K562 (cell line): ENCODE results near the gene MYBPHL. TPM values are rescaled to one million over a fixed set of nuclear protein-coding genes. Genes with fewer than 3 reads are reported as not detected.

Experiments used
- ATAC-seq: fragments of 200-7000 bp; cut with Tn5 transposase; 3 replicates; pipeline ENCODE4 v1.9.1; 2020; ENCODE audit warnings: moderate library complexity
- BruUV-seq: library from RNA; stranded (reverse); fragments of 400-500 nt; replicated peaks from 2 replicates; lab custom pipeline; 2021; lab: Mats Ljungman, UMichigan
- CTCF ChIA-PET: fragments of 300-600 bp; formaldehyde crosslinking; extraction: SDS; loops from one replicate; lab custom pipeline; 2021; ENCODE audit warnings: low intra/inter-chr PET ratio; lab: Yijun Ruan, JAX
- POLR2A ChIA-PET: fragments of 300-600, 350-650 bp; sonication (Branson Sonifier 250); formaldehyde crosslinking; extraction: SDS; loops from one replicate; lab custom pipeline; 2021; ENCODE audit warnings: antibody characterized with exemption, inconsistent platforms; lab: Yijun Ruan, JAX
- DNase-seq, 4 experiments: peaks; one replicate each; pipeline versions ENCODE4 v3.0.0 to v3.0.0-alpha.2; 2011 to 2018; ENCODE audit warnings: low spot score in 3 of 4, mixed read lengths in 3 of 4; ENCODE audit errors: extremely low read depth in 1 of 4
- FAIRE-seq: peaks from 2 replicates; lab custom pipeline; 2011; peaks lifted over from hg19 to GRCh38; lab: Jason Lieb, UNC
- H2AFZ ChIP-seq: 2 replicates; pipeline ENCODE4 v1.6.0; 2011; ENCODE audit warnings: low read depth, low read length, control low read depth, inconsistent platforms
- H3K27ac ChIP-seq: fragments of 200-600 bp; 3 replicates; pipeline ENCODE4 v1.8.0; 2011; ENCODE audit warnings: low read depth, mild to moderate bottlenecking, control low read depth, inconsistent platforms, low read length, moderate library complexity, mixed read lengths; ENCODE audit errors: extremely low read depth
- H3K27me3 ChIP-seq, 2 experiments: fragments of 300-600 bp in 1 of 2; 2 replicates in 1 of 2; 3 replicates in 1 of 2; pipeline versions ENCODE4 v1.6.0 to v1.8.0; 2011; ENCODE audit warnings: inconsistent platforms in 2 of 2, low read length in 2 of 2, mild to moderate bottlenecking in 1 of 2, mixed read lengths in 1 of 2, moderate library complexity in 1 of 2; ENCODE audit not compliant: control insufficient read depth in 2 of 2, insufficient read depth in 2 of 2
- H3K36me3 ChIP-seq: fragments of 300-600 bp; 3 replicates; pipeline ENCODE4 v1.8.0; 2011; ENCODE audit warnings: mild to moderate bottlenecking, low read length, inconsistent platforms; ENCODE audit not compliant: control insufficient read depth, insufficient read depth
- H3K4me1 ChIP-seq, 2 experiments: fragments of 200-600 bp in 1 of 2; replicated peaks in 1 of 2; 2 replicates in 1 of 2; 3 replicates in 1 of 2; pipeline versions ENCODE4 v1.5.1 to v1.8.0; 2011; ENCODE audit warnings: inconsistent platforms in 2 of 2, low read length in 2 of 2, mild to moderate bottlenecking in 1 of 2, mixed read lengths in 1 of 2, moderate library complexity in 1 of 2; ENCODE audit not compliant: control insufficient read depth in 2 of 2, insufficient read depth in 2 of 2
- H3K4me2 ChIP-seq: 2 replicates; pipeline ENCODE4 v1.6.1; 2011; ENCODE audit warnings: low read length, control low read depth, inconsistent platforms, mixed read lengths; ENCODE audit not compliant: insufficient read depth
- H3K4me3 ChIP-seq: fragments of 200-600 bp; sonication (generic), shearing (Covaris generic); 2 replicates; pipeline ENCODE4 v1.5.1; 2016; ENCODE audit warnings: control low read depth, inconsistent platforms
- H3K79me2 ChIP-seq: fragments of 200-600 bp; 3 replicates; pipeline ENCODE4 v1.8.0; 2011; ENCODE audit warnings: low read length, inconsistent platforms; ENCODE audit not compliant: control insufficient read depth, insufficient read depth
- H3K9ac ChIP-seq, 2 experiments: 2 replicates each; pipeline versions ENCODE4 v1.6.0 to v1.6.1; 2011; ENCODE audit warnings: low read depth in 2 of 2, low read length in 2 of 2, control low read depth in 1 of 2, inconsistent platforms in 1 of 2, mild to moderate bottlenecking in 1 of 2, mixed read lengths in 1 of 2; ENCODE audit not compliant: insufficient read depth in 1 of 2
- H3K9me1 ChIP-seq: one replicate; pipeline ENCODE4 v1.6.0; 2011; ENCODE audit warnings: inconsistent platforms, mild to moderate bottlenecking, low read length, moderate library complexity; ENCODE audit not compliant: control insufficient read depth, insufficient read depth
- H3K9me3 ChIP-seq: replicated peaks from 2 replicates; pipeline ENCODE4 v1.5.1; 2011; ENCODE audit warnings: low read depth, low read length, inconsistent platforms; ENCODE audit not compliant: control insufficient read depth, insufficient read depth
- H4K20me1 ChIP-seq: replicated peaks from 2 replicates; pipeline ENCODE4 v1.6.1; 2011; ENCODE audit warnings: low read length, inconsistent platforms, mixed read lengths; ENCODE audit not compliant: control insufficient read depth, insufficient read depth
- DDX20 ChIP-seq: fragments of 450-650 bp; IDR thresholded peaks from 2 replicates; pipeline ENCODE4 v1.6.1; 2016; ENCODE audit warnings: missing genetic modification characterization, low read depth, mild to moderate bottlenecking, missing compliant biosample characterization, moderate library complexity
- FIP1L1 ChIP-seq: fragments of 200-400 bp; formaldehyde crosslinking; IDR thresholded peaks from 2 replicates; pipeline ENCODE4 v1.6.1; 2018; ENCODE audit warnings: mild to moderate bottlenecking, low read depth, low read length; ENCODE audit not compliant: poor library complexity, severe bottlenecking
- HSF4 ChIP-seq: fragments of 250-450 bp; sonication (Bioruptor Pico); IDR thresholded peaks from 2 replicates; pipeline ENCODE4 v2.1.2; 2022; ENCODE audit warnings: mild to moderate bottlenecking, moderate library complexity, borderline replicate concordance
- ILK ChIP-seq: fragments of 450-650 bp; IDR thresholded peaks from 2 replicates; pipeline ENCODE4 v1.6.1; 2016; ENCODE audit warnings: missing genetic modification characterization, low read depth, mild to moderate bottlenecking, missing compliant biosample characterization, moderate library complexity, borderline replicate concordance
- KLF6 ChIP-seq: fragments of 250-450 bp; sonication (Bioruptor Pico); IDR thresholded peaks from 2 replicates; pipeline ENCODE4 v1.4.0; 2020; ENCODE audit warnings: mild to moderate bottlenecking, moderate library complexity, borderline replicate concordance
- MIER1 ChIP-seq: fragments of 450-650 bp; IDR thresholded peaks from 2 replicates; pipeline ENCODE4 v1.6.1; 2016; ENCODE audit warnings: antibody characterized with exemption, mild to moderate bottlenecking, low read depth
- TAL1 ChIP-seq: fragments of 450-650 bp; IDR thresholded peaks from 2 replicates; pipeline ENCODE4 v1.6.1; 2016; ENCODE audit warnings: mild to moderate bottlenecking
- ZNF146 ChIP-seq: IDR thresholded peaks from one replicate; pipeline ENCODE4 v1.6.1; 2018; ENCODE audit warnings: missing compliant biosample characterization; ENCODE audit not compliant: unreplicated experiment
- ZNF184 ChIP-seq: sonication (generic); formaldehyde crosslinking; IDR thresholded peaks from 2 replicates; pipeline ENCODE4 v1.5.0; 2020; ENCODE audit warnings: missing genetic modification reagents
- ZNF217 ChIP-seq: sonication (generic); formaldehyde crosslinking; IDR thresholded peaks from 2 replicates; pipeline ENCODE4 v1.8.0; 2022; ENCODE audit warnings: mild to moderate bottlenecking, missing genetic modification reagents
- ZNF232 ChIP-seq: sonication (generic); formaldehyde crosslinking; IDR thresholded peaks from 2 replicates; pipeline ENCODE4 v1.8.0; 2022; ENCODE audit warnings: mild to moderate bottlenecking, missing genetic modification reagents
- WGBS: fragments of 100-300 bp; shearing (Covaris generic); methylation state at CpG from one replicate; pipeline ENCODE4 v1.1.6; 2016; ENCODE audit warnings: low coverage, mixed read lengths; ENCODE audit not compliant: insufficient coverage; ENCODE audit errors: missing lambda C conversion rate; 5-methylcytosine and 5-hydroxymethylcytosine counted together
- in situ Hi-C: fragments of 300-500 bp; cut with MboI; formaldehyde crosslinking; loops from 4 replicates; pipeline ENCODE4 v1.15.0; 2018; ENCODE audit warnings: inconsistent platforms, mixed read lengths
- intact Hi-C: fragments of 100-400 bp; cut with micrococcal nuclease; formaldehyde crosslinking; loops from 2 replicates; pipeline ENCODE4 v1.14.2; 2022
- polyA plus RNA-seq, 8 experiments: library from polyadenylated mRNA; depleted of rRNA in 4 of 8; stranded (reverse) in 5 of 8; unstranded in 3 of 8; fragments of >200 nt; fragmentation: Nextera tagmentation in 2 of 8; fragmentation: Illumina TruSeq in 1 of 8; extraction: Ambion mirVana in 2 of 8; extraction: Trizol in 1 of 8; gene quantifications; 2 replicates each; pipeline versions ENCODE4 v1.2.1 to v1.2.3, GENCODE V29; 2011 to 2014; ENCODE audit warnings: inconsistent platforms in 1 of 8, missing spikeins in 1 of 8
- total RNA-seq, 7 experiments: library from RNA; depleted of rRNA in 6 of 7; stranded (reverse); fragments of >200 nt in 6 of 7; fragmentation: Illumina TruSeq in 2 of 7; extraction: Trizol in 2 of 7; gene quantifications; 2 replicates each; pipeline versions ENCODE4 v1.2.1 to v1.2.3, GENCODE V29; 2011 to 2021; ENCODE audit warnings: low replicate concordance in 1 of 7
- TF ChIP-seq, protein P1 (sequence below): fragments of 450-650 bp; conservative IDR thresholded peaks from 2 replicates; pipeline ENCODE4 v1.6.1; 2016; ENCODE audit warnings: missing genetic modification characterization, low read depth, mild to moderate bottlenecking, missing compliant biosample characterization, moderate library complexity
- TF ChIP-seq, protein P2 (sequence below): fragments of 250-450 bp; sonication (Bioruptor Pico); IDR thresholded peaks from 2 replicates; pipeline ENCODE4 v1.5.1; 2021; ENCODE audit warnings: mild to moderate bottlenecking
- TF ChIP-seq, protein P3 (sequence below): sonication (generic); formaldehyde crosslinking; IDR thresholded peaks from 2 replicates; pipeline ENCODE4 v1.8.1; 2022; ENCODE audit warnings: missing genetic modification reagents

The MYBPHL gene
- total and polyA plus RNA-seq, 9 of the 15 experiments (the other 6 are each of a cell fraction or from before 2014, with no cell fraction given), result 0.20 to 1.9 (median 0.33) TPM

DNA sequence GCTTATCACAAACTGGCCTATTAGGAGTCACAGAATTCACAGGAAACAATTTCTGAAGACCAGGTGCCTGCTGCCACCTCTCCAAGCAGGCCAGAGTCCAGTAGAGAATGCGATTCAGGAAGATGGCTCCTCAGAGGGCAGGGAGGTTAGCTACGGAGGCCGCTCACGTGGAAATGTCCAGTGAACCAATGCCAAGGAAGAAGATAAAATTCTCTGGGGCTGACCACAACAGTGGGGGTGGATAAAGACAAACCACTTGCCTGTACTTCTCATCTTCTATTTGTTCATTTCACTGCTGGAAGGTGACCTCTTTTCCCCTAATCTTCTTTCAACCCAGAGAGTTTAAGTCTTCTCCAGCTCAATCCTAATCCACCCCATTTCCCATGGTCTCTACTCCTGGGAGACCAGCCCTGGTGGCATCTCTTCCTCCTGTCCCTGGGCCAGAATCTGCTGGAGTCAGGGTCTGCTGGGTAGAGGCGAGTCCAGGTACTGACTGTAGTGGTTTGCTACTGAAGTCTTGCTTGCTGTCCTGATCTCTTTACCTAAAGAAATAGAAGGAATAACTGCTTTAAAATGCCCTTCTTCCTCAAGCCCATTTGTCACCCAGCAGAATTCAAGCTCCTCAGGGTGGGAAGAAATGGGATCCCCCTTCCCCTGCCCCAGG is 27.1 kb downstream of the MYBPHL start (continued):
- TF ChIP-seq, protein P1, sequence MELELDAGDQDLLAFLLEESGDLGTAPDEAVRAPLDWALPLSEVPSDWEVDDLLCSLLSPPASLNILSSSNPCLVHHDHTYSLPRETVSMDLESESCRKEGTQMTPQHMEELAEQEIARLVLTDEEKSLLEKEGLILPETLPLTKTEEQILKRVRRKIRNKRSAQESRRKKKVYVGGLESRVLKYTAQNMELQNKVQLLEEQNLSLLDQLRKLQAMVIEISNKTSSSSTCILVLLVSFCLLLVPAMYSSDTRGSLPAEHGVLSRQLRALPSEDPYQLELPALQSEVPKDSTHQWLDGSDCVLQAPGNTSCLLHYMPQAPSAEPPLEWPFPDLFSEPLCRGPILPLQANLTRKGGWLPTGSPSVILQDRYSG, result 0 out of 2 replicates have a peak, but pooled peaks have one; percentile 33
- TF ChIP-seq KLF6 (CRISPR knock-in tag) (no peak), DDX20 (tag) (0 out of 2 replicates have a peak, but pooled peaks have one; percentile 40), ZNF184 (CRISPR knock-in tag) (no peak)

DNA sequence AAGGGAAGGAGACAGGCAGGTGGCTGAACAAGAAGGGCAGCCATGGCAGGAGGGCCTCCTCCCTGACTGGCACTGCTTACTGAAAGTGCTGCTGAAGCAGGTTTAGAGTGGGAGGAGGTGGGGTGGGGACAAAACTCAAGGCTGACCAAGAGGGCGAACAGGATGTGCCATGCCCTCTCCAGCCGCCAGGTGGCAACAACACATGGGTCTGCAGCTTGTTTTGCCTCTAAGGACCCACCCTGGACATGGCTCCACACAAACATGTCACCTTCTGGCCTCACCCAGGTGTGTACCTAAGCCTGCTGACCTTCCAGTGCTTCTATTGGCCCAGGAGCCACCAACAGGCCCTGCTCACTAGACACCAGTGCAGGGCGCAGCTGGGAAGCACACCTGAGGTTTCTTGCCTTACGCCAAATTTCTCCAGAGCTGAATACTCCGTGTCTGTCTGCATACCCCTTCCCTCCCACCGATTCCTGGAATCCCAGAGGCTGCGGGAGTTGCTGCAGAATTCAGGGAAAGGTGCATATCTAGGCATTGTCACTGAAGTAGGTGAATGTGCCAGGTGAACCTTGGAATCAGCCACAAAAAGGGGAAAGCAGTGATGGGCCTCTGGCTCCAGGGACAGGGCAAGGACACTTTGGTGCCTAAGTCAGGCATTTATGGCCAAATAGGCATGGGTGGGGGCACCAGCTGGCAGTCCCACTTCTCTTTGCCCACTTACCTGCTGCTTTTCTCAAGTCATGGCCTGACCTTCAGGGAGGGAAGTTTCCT is 29.2 kb downstream of the MYBPHL start:
- H3K9me1 ChIP-seq, result no peaks in the 10 kb centered on the region
- 36% methylated on average over 7 of the region's 7 CpGs for WGBS
- H2AFZ ChIP-seq, result peak overlapping the region; percentile 78
- H3K36me3 ChIP-seq, result peaks cover 44% of the 10 kb centered on the region; the same call in 2 of the 3 replicates
- ATAC-seq (peak; percentile 90), FAIRE-seq (peak; percentile 96), DNase-seq (peak; percentile 91 to 94 (median 92))
- H3K27ac ChIP-seq, result peak overlapping the region; percentile 51
- in situ Hi-C loops, result no loop called here
- peaks cover 63 to 65% of the 10 kb centered on the region in 2 experiments for H3K4me1 ChIP-seq
- no peaks in the 10 kb centered on the region for H3K27me3 ChIP-seq
- intact Hi-C loops, result loop anchor here (1.0 to 5.0 kb wide), 3 partner anchors 122 to 255 kb away; partner anchors contain the start of gene CYB561D1
- ChIA-PET POLR2A (interaction anchor here (0.6 to 2.1 kb wide), 10 partner anchors 10 to 123 kb away, joined by 3 to 8 read pairs (median 4); partner anchors contain the start of gene SORT1), CTCF (interaction anchor here (0.6 to 3.9 kb wide), 5 partner anchors 28 to 318 kb away, joined by 3 to 51 read pairs (median 4); partner anchors contain the start of gene SORT1)
- peaks cover 4% of the 10 kb centered on the region; the same call in 1 of the 2 replicates for H4K20me1 ChIP-seq
- H3K4me2 ChIP-seq, result peak overlapping the region; percentile 37
- no TSS peak for BruUV-seq
- H3K79me2 ChIP-seq, result peaks cover 16% of the 10 kb centered on the region
- no peaks in the 10 kb centered on the region for H3K9me3 ChIP-seq
- peak overlapping the region; percentile 21 to 63; a peak in 2 of 4 replicates for H3K9ac ChIP-seq
- no peak overlapping the region for H3K4me3 ChIP-seq
- TF ChIP-seq, protein P2, sequence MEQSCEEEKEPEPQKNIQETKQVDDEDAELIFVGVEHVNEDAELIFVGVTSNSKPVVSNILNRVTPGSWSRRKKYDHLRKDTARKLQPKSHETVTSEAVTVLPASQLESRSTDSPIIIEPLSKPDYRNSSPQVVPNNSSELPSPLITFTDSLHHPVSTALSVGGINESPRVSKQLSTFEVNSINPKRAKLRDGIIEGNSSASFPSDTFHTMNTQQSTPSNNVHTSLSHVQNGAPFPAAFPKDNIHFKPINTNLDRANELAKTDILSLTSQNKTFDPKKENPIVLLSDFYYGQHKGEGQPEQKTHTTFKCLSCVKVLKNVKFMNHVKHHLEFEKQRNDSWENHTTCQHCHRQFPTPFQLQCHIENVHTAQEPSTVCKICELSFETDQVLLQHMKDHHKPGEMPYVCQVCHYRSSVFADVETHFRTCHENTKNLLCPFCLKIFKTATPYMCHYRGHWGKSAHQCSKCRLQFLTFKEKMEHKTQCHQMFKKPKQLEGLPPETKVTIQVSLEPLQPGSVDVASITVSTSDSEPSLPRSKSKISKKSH, result no peak
- TF ChIP-seq ZNF232 (CRISPR knock-in tag) (no peak), ZNF217 (CRISPR knock-in tag) (no peak), TAL1 (no peak), DDX20 (tag) (no peak), FIP1L1 (no peak), MIER1 (0 out of 2 replicates have a peak, but pooled peaks have one; percentile 8), ZNF146 (CRISPR knock-in tag) (no peak), HSF4 (CRISPR knock-in tag) (no peak), ILK (tag) (no peak)
- TF ChIP-seq, protein P3, sequence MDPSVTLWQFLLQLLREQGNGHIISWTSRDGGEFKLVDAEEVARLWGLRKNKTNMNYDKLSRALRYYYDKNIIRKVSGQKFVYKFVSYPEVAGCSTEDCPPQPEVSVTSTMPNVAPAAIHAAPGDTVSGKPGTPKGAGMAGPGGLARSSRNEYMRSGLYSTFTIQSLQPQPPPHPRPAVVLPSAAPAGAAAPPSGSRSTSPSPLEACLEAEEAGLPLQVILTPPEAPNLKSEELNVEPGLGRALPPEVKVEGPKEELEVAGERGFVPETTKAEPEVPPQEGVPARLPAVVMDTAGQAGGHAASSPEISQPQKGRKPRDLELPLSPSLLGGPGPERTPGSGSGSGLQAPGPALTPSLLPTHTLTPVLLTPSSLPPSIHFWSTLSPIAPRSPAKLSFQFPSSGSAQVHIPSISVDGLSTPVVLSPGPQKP, result no peak
